Fibroblast of lung (primary cell): ENCODE results near the gene COL19A1. TPM values are rescaled to one million over a fixed set of nuclear protein-coding genes. Genes with fewer than 3 reads are reported as not detected.

Experiments
- DNase-seq, 2 donors: peaks; one replicate each; pipeline versions ENCODE4 v3.0.0 to v3.0.0-alpha.2; 2010; ENCODE audit warnings: low read depth in 2 of 2
- H2AFZ ChIP-seq: 2 replicates; pipeline ENCODE4 v1.5.1; 2012; ENCODE audit warnings: low read length, control low read depth, inconsistent platforms
- H3K27ac ChIP-seq: 2 replicates; pipeline ENCODE4 v1.5.1; 2011; ENCODE audit warnings: low read length, control low read depth; ENCODE audit not compliant: insufficient read depth
- H3K27me3 ChIP-seq: 2 replicates; pipeline ENCODE4 v1.5.1; 2011; ENCODE audit warnings: mild to moderate bottlenecking, low read length; ENCODE audit not compliant: control insufficient read depth, insufficient read depth
- H3K36me3 ChIP-seq: 2 replicates; pipeline ENCODE4 v1.5.1; 2011; ENCODE audit warnings: low read length; ENCODE audit not compliant: control insufficient read depth, insufficient read depth
- H3K4me1 ChIP-seq: 2 replicates; pipeline ENCODE4 v1.5.1; 2011; ENCODE audit warnings: low read length; ENCODE audit not compliant: control insufficient read depth, insufficient read depth; ENCODE audit errors: extremely low read depth
- H3K4me2 ChIP-seq: 2 replicates; pipeline ENCODE4 v1.5.1; 2011; ENCODE audit warnings: low read length, control low read depth; ENCODE audit not compliant: insufficient read depth; ENCODE audit errors: extremely low read depth
- H3K4me3 ChIP-seq, 4 experiments: fragments of 200-600 bp in 1 of 4; sonication (generic) in 1 of 4; replicated peaks in 1 of 4; 2 replicates each; pipeline ENCODE4 v1.5.1; 2011 to 2016; ENCODE audit warnings: low read length in 4 of 4, low read depth in 3 of 4, mild to moderate bottlenecking in 3 of 4, control low read depth in 2 of 4, inconsistent platforms in 1 of 4, mixed read lengths in 1 of 4; ENCODE audit not compliant: insufficient read depth in 1 of 4; ENCODE audit errors: control extremely low read depth in 1 of 4
- H3K79me2 ChIP-seq: 2 replicates; pipeline ENCODE4 v1.5.1; 2012; ENCODE audit warnings: mild to moderate bottlenecking, low read length, inconsistent platforms; ENCODE audit not compliant: control insufficient read depth, insufficient read depth
- H3K9ac ChIP-seq: 2 replicates; pipeline ENCODE4 v1.5.1; 2011; ENCODE audit warnings: mild to moderate bottlenecking, low read length, control low read depth; ENCODE audit not compliant: insufficient read depth
- H3K9me3 ChIP-seq: 2 replicates; pipeline ENCODE4 v1.5.1; 2012; ENCODE audit warnings: low read depth, low read length; ENCODE audit not compliant: control insufficient read depth, insufficient read depth
- H4K20me1 ChIP-seq: 2 replicates; pipeline ENCODE4 v1.5.1; 2011; ENCODE audit warnings: low read length; ENCODE audit not compliant: control insufficient read depth, insufficient read depth; ENCODE audit errors: extremely low read depth
- EZH2 ChIP-seq: IDR thresholded peaks from 2 replicates; pipeline ENCODE4 v1.5.1; 2012; ENCODE audit warnings: low read length, control low read depth, mild to moderate bottlenecking; ENCODE audit errors: missing control alignments
- polyA plus RNA-seq, 2 donors: library from polyadenylated mRNA; depleted of rRNA in 1 of 2; stranded (reverse) in 1 of 2; unstranded in 1 of 2; fragments of >200 nt; gene quantifications; 2 replicates each; pipeline ENCODE4 v1.2.1, GENCODE V29; 2011 to 2012; ENCODE audit warnings: missing spikeins in 1 of 2
- total RNA-seq: library from RNA; depleted of rRNA; stranded (reverse); fragments of >200 nt; gene quantifications from 2 replicates; pipeline ENCODE4 v1.2.1, GENCODE V29; 2014
- TF ChIP-seq, protein P1 (sequence below), 2 donors: IDR thresholded peaks in 1 of 2; conservative IDR thresholded peaks in 1 of 2; 1 replicate in 1 of 2; 2 replicates in 1 of 2; pipeline ENCODE4 v1.5.1; 2011 to 2012; ENCODE audit warnings: low read length in 2 of 2, control low read depth in 1 of 2, inconsistent platforms in 1 of 2, low read depth in 1 of 2, mild to moderate bottlenecking in 1 of 2

Gene COL19A1
- total and polyA plus RNA-seq, 2 donors (not counting 1 experiment from before 2014, with no cell fraction given) = 0.01 TPM; not detected in 1

DNA sequence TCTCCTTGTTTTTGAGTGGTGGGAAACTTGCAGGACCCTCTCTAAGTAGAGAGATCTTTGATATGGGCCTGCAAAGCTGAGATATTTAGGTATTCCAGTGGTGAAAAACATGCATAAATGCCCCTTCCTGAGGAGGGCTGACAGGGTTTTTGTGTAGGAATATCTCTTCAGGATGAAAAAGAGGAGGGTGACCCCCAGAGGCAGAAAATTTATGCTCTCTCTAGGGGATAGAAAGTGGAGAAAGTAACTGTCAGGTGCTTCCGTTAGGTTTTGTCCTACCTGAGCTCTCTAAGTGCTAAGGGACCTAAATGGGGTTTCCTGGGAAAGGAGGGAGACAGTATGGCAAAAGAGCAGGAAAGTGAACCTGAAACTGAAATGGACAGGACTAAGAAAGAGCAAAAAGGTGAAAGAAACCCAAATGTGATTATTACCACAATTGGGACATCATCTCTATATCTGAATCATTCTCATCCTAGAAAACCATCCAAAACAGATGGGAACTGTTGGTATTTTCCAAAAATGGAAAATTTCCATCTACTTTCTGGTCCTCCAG, 2.0 kb downstream of the COL19A1 start:
- Histone ChIP-seq H3K27me3 (peaks cover 3% of the 10 kb centered on the region), H3K36me3 (no peaks in the 10 kb centered on the region), H3K4me3 (no peak overlapping the region), H4K20me1 (no peaks in the 10 kb centered on the region), H3K4me2 (no peak overlapping the region), H3K79me2 (no peaks in the 10 kb centered on the region), H3K9ac (no peak overlapping the region), H2AFZ (no peak overlapping the region), H3K27ac (no peak overlapping the region), H3K9me3 (no peaks in the 10 kb centered on the region), H3K4me1 (peaks cover 4% of the 10 kb centered on the region)
- no peak for DNase-seq
- TF ChIP-seq EZH2 = no peak
- TF ChIP-seq, protein P1, sequence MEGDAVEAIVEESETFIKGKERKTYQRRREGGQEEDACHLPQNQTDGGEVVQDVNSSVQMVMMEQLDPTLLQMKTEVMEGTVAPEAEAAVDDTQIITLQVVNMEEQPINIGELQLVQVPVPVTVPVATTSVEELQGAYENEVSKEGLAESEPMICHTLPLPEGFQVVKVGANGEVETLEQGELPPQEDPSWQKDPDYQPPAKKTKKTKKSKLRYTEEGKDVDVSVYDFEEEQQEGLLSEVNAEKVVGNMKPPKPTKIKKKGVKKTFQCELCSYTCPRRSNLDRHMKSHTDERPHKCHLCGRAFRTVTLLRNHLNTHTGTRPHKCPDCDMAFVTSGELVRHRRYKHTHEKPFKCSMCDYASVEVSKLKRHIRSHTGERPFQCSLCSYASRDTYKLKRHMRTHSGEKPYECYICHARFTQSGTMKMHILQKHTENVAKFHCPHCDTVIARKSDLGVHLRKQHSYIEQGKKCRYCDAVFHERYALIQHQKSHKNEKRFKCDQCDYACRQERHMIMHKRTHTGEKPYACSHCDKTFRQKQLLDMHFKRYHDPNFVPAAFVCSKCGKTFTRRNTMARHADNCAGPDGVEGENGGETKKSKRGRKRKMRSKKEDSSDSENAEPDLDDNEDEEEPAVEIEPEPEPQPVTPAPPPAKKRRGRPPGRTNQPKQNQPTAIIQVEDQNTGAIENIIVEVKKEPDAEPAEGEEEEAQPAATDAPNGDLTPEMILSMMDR (conservative IDR thresholded peaks at IDR 0.05 in 1 of 2, IDR thresholded peaks at IDR 0.05 in 1 of 2; ENCODE audit: low read depth in 1 of 2, low read length in 2 of 2) = no peak

DNA sequence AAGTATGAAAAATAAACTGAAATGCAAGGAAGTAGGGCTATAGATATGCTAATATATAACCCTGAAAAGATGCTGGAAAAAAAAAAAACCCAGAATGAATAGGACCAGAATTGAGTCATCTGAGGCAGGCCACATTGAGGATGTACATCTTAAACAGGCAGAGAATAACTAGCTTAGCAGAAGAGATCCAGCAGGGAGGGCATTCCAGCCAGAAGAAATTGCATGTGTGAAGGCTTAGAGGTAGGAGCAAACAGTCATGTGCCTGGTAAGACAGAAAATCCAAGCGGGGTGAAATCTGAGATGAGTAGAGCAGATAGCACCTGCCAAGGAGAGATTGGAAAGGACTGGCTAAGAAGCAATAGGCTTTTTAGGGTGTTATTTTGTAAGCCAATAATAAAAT, 2.6 kb downstream of the COL19A1 start:
- no peak overlapping the region for H3K27ac ChIP-seq
- TF ChIP-seq EZH2 = no peak
- TF ChIP-seq, protein P1 (conservative IDR thresholded peaks at IDR 0.05 in 1 of 2, IDR thresholded peaks at IDR 0.05 in 1 of 2; ENCODE audit: low read depth in 1 of 2, low read length in 2 of 2) = no peak
- no peak overlapping the region for H3K4me2 ChIP-seq
- no peaks in the 10 kb centered on the region for H3K9me3 ChIP-seq
- peaks cover 3% of the 10 kb centered on the region for H3K27me3 ChIP-seq
- no peaks in the 10 kb centered on the region for H4K20me1 ChIP-seq
- H3K36me3 ChIP-seq = no peaks in the 10 kb centered on the region
- H3K4me1 ChIP-seq = peaks cover 4% of the 10 kb centered on the region
- H3K4me3 ChIP-seq = no peak overlapping the region
- no peak overlapping the region for H3K9ac ChIP-seq
- no peak overlapping the region for H2AFZ ChIP-seq
- no peak for DNase-seq
- H3K79me2 ChIP-seq = no peaks in the 10 kb centered on the region

DNA sequence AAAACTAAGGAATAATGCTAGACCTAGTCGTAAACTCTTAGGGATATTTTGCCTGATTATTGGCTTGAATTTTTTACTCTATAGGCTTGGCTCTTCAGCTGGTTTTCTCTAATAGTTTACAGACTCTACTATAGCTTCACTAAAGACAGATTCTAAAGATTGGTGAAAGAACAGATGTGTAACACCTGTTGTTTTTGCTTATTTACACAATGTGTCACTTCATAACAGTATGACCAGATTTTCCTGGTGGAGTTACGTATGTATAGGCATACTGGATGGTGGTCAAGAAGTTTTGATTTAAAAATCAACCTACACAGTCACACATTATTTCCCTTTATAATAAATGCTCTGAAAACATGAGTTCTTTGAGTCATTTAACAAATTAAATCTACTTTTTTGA, 4.8 kb downstream of the COL19A1 start:
- TF ChIP-seq, protein P1 (conservative IDR thresholded peaks at IDR 0.05 in 1 of 2, IDR thresholded peaks at IDR 0.05 in 1 of 2; ENCODE audit: low read depth in 1 of 2, low read length in 2 of 2) = no peak

More for the DNA sequence above, 4.8 kb downstream of the COL19A1 start:
- Histone ChIP-seq H3K36me3 (no peaks in the 10 kb centered on the region), H2AFZ (no peak overlapping the region), H3K27me3 (peaks cover 3% of the 10 kb centered on the region), H4K20me1 (no peaks in the 10 kb centered on the region), H3K9ac (no peak overlapping the region), H3K27ac (no peak overlapping the region), H3K4me2 (no peak overlapping the region), H3K4me3 (no peak overlapping the region), H3K79me2 (no peaks in the 10 kb centered on the region), H3K9me3 (no peaks in the 10 kb centered on the region), H3K4me1 (peaks cover 4% of the 10 kb centered on the region)
- DNase-seq = peak in 1 of 2 donors; percentile 27
